PC-3 (cell line): Measurements from ENCODE around the gene MAN1B1. TPM values are rescaled to one million over a fixed set of nuclear protein-coding genes. Genes with fewer than 3 reads are reported as not detected.

Experiments
- ATAC-seq: fragments of 200-7000 bp; cut with Tn5 transposase; 2 replicates; pipeline ENCODE4 v1.9.1; 2020; ENCODE audit warnings: mild to moderate bottlenecking, moderate library complexity
- BruUV-seq: library from RNA; stranded (reverse); fragments of 400-500 nt; replicated peaks from 2 replicates; lab custom pipeline; 2021; lab: Mats Ljungman, UMichigan
- CTCF ChIA-PET: fragments of 300-600 bp; sonication (Branson Sonifier 250); formaldehyde crosslinking; loops from one replicate; lab custom pipeline; 2022; ENCODE audit warnings: antibody characterized with exemption; lab: Charles Lee
- POLR2A ChIA-PET: fragments of 300-600 bp; sonication (Branson Sonifier 250); formaldehyde crosslinking; loops from one replicate; lab custom pipeline; 2022; ENCODE audit warnings: antibody characterized with exemption; ENCODE audit not compliant: unreplicated experiment; lab: Charles Lee
- DNase-seq: peaks from one replicate; pipeline ENCODE4 v3.0.0-alpha.2; 2015
- H2AFZ ChIP-seq: fragments of 300-600 bp; sonication (generic); 2 replicates; pipeline ENCODE4 v1.6.0; 2016; ENCODE audit warnings: antibody characterized with exemption, low read length
- H3F3A ChIP-seq: fragments of 300-600 bp; sonication (generic); one replicate; pipeline ENCODE4 v1.6.0; 2017; ENCODE audit warnings: antibody characterized with exemption, low read length, control low read depth, mild to moderate bottlenecking; ENCODE audit not compliant: unreplicated experiment
- H3K27ac ChIP-seq: fragments of 300-600 bp; sonication (generic); 2 replicates; pipeline ENCODE4 v1.5.1; 2016; ENCODE audit warnings: mild to moderate bottlenecking, low read length
- H3K27me3 ChIP-seq: fragments of 300-600 bp; sonication (generic); 2 replicates; pipeline ENCODE4 v1.6.1; 2016; ENCODE audit warnings: low read length, mixed read lengths
- H3K36me3 ChIP-seq: fragments of 300-600 bp; sonication (generic); 2 replicates; pipeline ENCODE4 v1.6.1; 2016; ENCODE audit warnings: low read depth, mixed run types, low read length, mixed read lengths
- H3K4me1 ChIP-seq: fragments of 300-600 bp; sonication (generic); 2 replicates; pipeline ENCODE4 v1.5.1; 2016; ENCODE audit warnings: low read length; ENCODE audit not compliant: insufficient read depth
- H3K4me2 ChIP-seq: fragments of 300-600 bp; sonication (generic); 2 replicates; pipeline ENCODE4 v1.6.0; 2016; ENCODE audit warnings: low read length
- H3K4me3 ChIP-seq: fragments of 300-600 bp; sonication (generic); 2 replicates; pipeline ENCODE4 v1.5.1; 2016; ENCODE audit warnings: mild to moderate bottlenecking, low read length, mixed read lengths
- H3K79me2 ChIP-seq: fragments of 300-600 bp; sonication (generic); 2 replicates; pipeline ENCODE4 v1.6.1; 2017; ENCODE audit warnings: low read length, mixed read lengths
- H3K9ac ChIP-seq: fragments of 300-600 bp; sonication (generic); 2 replicates; pipeline ENCODE4 v1.6.0; 2016; ENCODE audit warnings: mild to moderate bottlenecking, low read length
- H3K9me2 ChIP-seq: fragments of 300-600 bp; sonication (generic); replicated peaks from 2 replicates; pipeline ENCODE4 v1.6.1; 2016; ENCODE audit warnings: mixed run types, low read length, mixed read lengths
- H3K9me3 ChIP-seq: fragments of 300-600 bp; sonication (generic); 2 replicates; pipeline ENCODE4 v1.6.1; 2016; ENCODE audit warnings: low read length, mixed read lengths
- H4K20me1 ChIP-seq: fragments of 300-600 bp; sonication (generic); 2 replicates; pipeline ENCODE4 v1.6.1; 2016; ENCODE audit warnings: low read length, mixed read lengths
- CTCF ChIP-seq: fragments of 300-600 bp; sonication (generic); conservative IDR thresholded peaks from 2 replicates; pipeline ENCODE4 v1.5.1; 2017; ENCODE audit warnings: antibody characterized with exemption, low read depth, mild to moderate bottlenecking, low read length
- EZH2 ChIP-seq: fragments of 300-600 bp; sonication (generic); IDR thresholded peaks from one replicate; pipeline ENCODE4 v1.6.1; 2017; ENCODE audit warnings: antibody characterized with exemption, mild to moderate bottlenecking, low read length; ENCODE audit not compliant: unreplicated experiment
- EZH2phosphoT487 ChIP-seq: fragments of 300-600 bp; sonication (generic); IDR thresholded peaks from 2 replicates; pipeline ENCODE4 v1.6.1; 2018; ENCODE audit warnings: mild to moderate bottlenecking, antibody characterized with exemption, low read length, borderline replicate concordance
- intact Hi-C: fragments of 100-400 bp; cut with micrococcal nuclease; formaldehyde crosslinking; loops from 2 replicates; pipeline ENCODE4 v1.9.0; 2023
- total RNA-seq: library from RNA; depleted of rRNA; stranded (reverse); fragments of >200 nt; gene quantifications from 2 replicates; pipeline ENCODE4 v1.2.3, GENCODE V29; 2014

The MAN1B1 gene
- total RNA-seq, 1 experiment from 2014 or later, result 65.5 TPM

GRCh38 chr9:137067860-137068538, 18.8 kb upstream of the MAN1B1 start:
- H3K9me3 ChIP-seq, result no peaks in the 10 kb centered on the region
- H3K79me2 ChIP-seq, result peaks cover 30% of the 10 kb centered on the region
- H3K36me3 ChIP-seq, result no peaks in the 10 kb centered on the region
- no peak overlapping the region for H2AFZ ChIP-seq
- DNase-seq (peak; percentile 87), ATAC-seq (peak; percentile 37)
- H3K9ac ChIP-seq, result no peak overlapping the region
- peaks cover 2% of the 10 kb centered on the region for H3F3A ChIP-seq
- ChIA-PET CTCF (interaction anchor here (1.1 to 1.4 kb wide), 3 partner anchors 19 to 39 kb away, joined by 4 to 10 read pairs (median 5); partner anchors contain the start of genes MAN1B1 and NPDC1), POLR2A (interaction anchor here (0.6 kb wide), 2 partner anchors 17 to 21 kb away, joined by 20 to 32 read pairs; no protein-coding TSS in a partner anchor)
- H3K4me2 ChIP-seq, result peak overlapping the region; percentile 95
- peak overlapping the region; percentile 84; the same call in 1 of the 2 replicates for H3K4me3 ChIP-seq
- no TSS peak for BruUV-seq
- intact Hi-C loops, result loop anchor here (2.0 kb wide), 1 partner anchor 19 kb away; no protein-coding TSS in a partner anchor
- peaks cover 13% of the 10 kb centered on the region; the same call in 1 of the 2 replicates for H4K20me1 ChIP-seq
- no peaks in the 10 kb centered on the region for H3K9me2 ChIP-seq
- no peaks in the 10 kb centered on the region for H3K27me3 ChIP-seq
- no peak overlapping the region for H3K27ac ChIP-seq
- H3K4me1 ChIP-seq, result peaks cover 20% of the 10 kb centered on the region
- no peak for TF ChIP-seq EZH2
- peak; percentile 61 for TF ChIP-seq CTCF
- no peak for TF ChIP-seq EZH2phosphoT487

GRCh38 chr9:137068539-137069507, 18.0 kb upstream of the MAN1B1 start:
- Histone ChIP-seq H3K27me3 (no peaks in the 10 kb centered on the region), H3K9ac (peak overlapping the region; percentile 47; the same call in 1 of the 2 replicates), H3K9me3 (no peaks in the 10 kb centered on the region), H3K36me3 (no peaks in the 10 kb centered on the region), H3F3A (peaks cover 2% of the 10 kb centered on the region), H3K27ac (no peak overlapping the region), H3K79me2 (peaks cover 30% of the 10 kb centered on the region), H3K4me2 (peak overlapping the region; percentile 95), H3K9me2 (no peaks in the 10 kb centered on the region), H3K4me1 (peaks cover 20% of the 10 kb centered on the region), H4K20me1 (peaks cover 13% of the 10 kb centered on the region; the same call in 1 of the 2 replicates), H3K4me3 (peak overlapping the region; percentile 84), H2AFZ (no peak overlapping the region)
- DNase-seq (no peak), ATAC-seq (no peak)
- no peak for TF ChIP-seq EZH2phosphoT487
- TF ChIP-seq CTCF, result no peak
- TF ChIP-seq EZH2, result no peak
- CTCF ChIA-PET, result interaction anchor here (1.2 to 1.4 kb wide), 2 partner anchors 22 to 39 kb away, joined by 5 to 10 read pairs; partner anchors contain the start of gene NPDC1
- POLR2A ChIA-PET, result interaction anchor here (0.6 kb wide), 1 partner anchor 22 kb away, joined by 20 read pairs; no protein-coding TSS in a partner anchor
- BruUV-seq, result no TSS peak
- intact Hi-C loops, result no loop called here
